Measurements from ENCODE around the gene SNX14.
"Not testable (repeated sequence)": the region's sequence is repeated elsewhere in the genome, so short reads cannot be mapped to it uniquely, and the experiment has no call there.

The SNX14 gene

DNA sequence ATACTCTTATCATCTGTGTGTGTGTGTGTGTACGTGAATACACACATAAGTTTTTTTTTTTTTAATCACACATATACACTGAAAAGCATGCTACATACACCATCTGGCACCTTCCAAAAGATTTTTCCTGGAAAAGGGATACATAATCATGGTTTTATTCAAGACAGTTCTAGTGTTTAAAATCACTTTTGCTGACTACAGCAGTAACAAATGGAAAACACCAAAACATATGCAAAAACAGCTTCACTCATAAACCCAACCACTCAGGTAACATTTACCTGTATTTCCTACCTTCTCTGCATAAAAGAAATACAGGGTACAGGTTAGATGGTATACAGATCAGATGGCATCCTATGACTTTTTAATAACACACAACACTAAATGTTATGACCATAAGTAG, 2.5 kb downstream of the SNX14 start:
- no peak for DNase-seq (ENCODE audit: low spot score)

GRCh38 chr6:85585741-85586140, 7.9 kb downstream of the SNX14 start:
- no peak for DNase-seq (ENCODE audit: low spot score)

DNA sequence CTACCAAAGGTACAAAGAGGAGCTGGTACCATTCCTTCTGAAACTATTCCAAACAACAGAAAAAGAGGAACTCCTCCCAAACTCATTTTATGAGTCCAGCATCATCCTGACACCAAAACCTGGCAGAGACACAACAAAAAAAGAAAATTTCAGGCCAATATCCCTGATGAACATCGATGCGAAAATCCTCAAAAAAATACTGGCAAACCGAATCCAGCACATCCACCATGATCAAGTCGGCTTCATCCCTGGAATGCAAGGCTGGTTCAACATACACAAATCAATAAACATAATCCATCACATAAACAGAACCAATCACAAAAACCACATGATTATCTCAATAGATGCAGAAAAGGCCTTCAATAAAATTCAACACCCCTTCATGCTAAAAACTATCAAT, 10.8 kb downstream of the SNX14 start:
- not testable (repeated sequence) for DNase-seq (ENCODE audit: low spot score)

DNA sequence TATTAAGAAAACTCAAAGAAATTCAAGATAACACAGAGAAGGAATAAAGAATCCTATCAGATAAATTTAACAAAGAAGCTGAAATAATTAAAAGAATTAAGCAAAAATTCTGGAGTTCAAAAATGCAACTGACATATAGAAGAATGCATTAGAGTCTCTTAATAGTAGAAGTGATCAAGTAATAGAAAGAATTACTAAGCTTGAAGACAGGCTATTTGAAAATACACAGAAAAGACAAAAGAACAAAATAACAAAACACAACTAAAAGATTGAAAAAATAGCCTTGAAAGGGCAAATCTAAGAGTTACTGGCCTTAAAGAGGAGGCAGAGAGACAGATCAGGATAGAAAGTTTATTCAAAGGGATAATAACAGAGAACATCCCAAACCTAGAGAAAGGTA, 12.1 kb downstream of the SNX14 start:
- no peak for DNase-seq (ENCODE audit: low spot score)

DNA sequence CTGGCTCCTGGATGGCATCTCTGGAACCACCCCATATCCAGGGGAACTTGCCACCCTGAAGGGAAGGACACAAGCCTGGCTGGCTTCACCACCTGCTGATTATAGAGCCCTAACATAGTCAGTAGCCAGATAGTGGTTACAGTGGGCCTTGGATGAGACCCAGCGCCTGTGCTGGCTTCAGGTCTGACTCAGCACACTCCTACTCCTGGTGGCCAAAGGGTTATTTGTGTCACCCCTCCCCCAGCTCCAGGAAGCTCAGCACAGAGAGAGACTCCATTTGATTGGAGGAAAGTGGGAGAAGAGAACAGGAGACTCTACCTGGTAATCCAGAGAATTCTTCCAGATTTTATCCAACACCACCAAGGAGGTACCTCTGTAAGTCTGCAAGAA, 12.8 kb downstream of the SNX14 start:
- DNase-seq (ENCODE audit: low spot score), result no peak

- no peak for DNase-seq (ENCODE audit: low spot score)
These were observed 13.4 kb downstream of the SNX14 start for GRCh38 chr6:85580118-85580877.

- DNase-seq (ENCODE audit: low spot score), result no peak
These were observed 14.1 kb downstream of the SNX14 start for GRCh38 chr6:85579581-85579980.

GRCh38 chr6:85576476-85576875, 17.2 kb downstream of the SNX14 start:
- no peak for DNase-seq (ENCODE audit: low spot score)

- no peak for DNase-seq (ENCODE audit: low spot score)
These were observed 18.6 kb downstream of the SNX14 start for GRCh38 chr6:85574932-85575598.

GRCh38 chr6:85569323-85569722, 24.3 kb downstream of the SNX14 start:
- no peak for DNase-seq (ENCODE audit: low spot score)

DNA sequence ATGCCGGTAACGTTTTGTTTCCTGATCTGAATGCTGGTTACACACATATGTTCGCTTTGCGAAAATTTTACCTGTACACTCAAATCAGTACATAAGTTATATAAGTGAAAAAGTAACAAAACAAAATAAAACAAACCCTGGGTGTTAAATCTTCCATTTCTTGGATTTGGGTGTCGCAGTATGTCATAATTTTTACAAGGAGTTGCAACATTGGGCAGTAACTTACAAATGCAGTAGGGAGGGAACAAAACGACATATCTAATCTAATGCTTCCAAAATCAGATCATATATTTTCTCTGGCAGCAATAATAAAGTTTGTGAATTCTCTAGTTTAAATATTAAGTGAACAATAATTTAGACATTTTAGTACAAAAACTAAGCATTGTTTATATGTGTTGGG, 25.2 kb downstream of the SNX14 start:
- DNase-seq (ENCODE audit: low spot score), result no peak

- no peak for DNase-seq (ENCODE audit: low spot score)
These were observed 27.9 kb downstream of the SNX14 start for GRCh38 chr6:85565736-85566135.

DNA sequence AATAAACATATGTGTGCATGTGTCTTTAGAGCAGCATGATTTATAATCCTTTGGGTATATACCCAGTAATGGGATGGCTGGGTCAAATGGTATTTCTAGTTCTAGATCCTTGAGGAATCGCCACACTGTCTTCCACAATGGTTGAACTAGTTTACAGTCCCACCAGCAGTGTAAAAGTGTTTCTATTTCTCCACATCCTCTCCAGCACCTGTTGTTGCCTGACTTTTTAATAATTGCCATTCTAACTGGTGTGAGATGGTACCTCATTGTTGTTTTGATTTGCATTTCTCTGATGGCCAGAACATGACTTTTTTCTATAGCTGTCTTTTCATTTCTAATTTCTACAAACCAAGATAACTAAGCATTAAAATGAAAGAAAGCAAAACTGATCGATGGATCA, 29.4 kb downstream of the SNX14 start:
- DNase-seq (ENCODE audit: low spot score), result not testable (repeated sequence)

DNA sequence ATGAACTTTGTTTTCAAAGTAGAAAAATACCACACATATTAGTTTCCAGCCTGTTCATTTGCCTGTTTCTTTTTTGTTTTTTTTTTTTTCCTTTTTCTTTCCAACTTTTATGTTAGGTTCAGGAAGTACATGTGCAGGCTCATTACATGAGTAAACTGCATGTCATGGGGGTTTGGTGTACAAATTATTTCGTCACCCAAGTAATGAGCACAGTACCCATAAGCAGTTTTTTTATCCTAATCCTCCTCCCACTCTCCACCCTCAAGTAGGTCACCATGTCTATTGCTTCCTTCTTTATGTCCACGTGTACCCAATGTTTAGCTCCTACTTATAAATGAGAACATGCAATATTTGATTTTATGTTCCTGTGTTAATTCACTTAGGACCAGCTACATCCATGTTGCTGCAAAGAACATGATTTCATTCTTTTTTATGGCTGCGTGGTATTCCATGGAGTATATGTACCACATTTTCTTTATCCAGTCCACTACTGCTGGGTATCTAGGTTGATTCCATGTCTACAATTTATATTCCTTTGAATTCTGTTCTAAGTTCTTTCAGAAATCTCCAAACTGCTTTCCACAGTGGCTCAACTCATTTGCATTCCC, 31.8 kb downstream of the SNX14 start:
- no peak for DNase-seq (ENCODE audit: low spot score)

DNA sequence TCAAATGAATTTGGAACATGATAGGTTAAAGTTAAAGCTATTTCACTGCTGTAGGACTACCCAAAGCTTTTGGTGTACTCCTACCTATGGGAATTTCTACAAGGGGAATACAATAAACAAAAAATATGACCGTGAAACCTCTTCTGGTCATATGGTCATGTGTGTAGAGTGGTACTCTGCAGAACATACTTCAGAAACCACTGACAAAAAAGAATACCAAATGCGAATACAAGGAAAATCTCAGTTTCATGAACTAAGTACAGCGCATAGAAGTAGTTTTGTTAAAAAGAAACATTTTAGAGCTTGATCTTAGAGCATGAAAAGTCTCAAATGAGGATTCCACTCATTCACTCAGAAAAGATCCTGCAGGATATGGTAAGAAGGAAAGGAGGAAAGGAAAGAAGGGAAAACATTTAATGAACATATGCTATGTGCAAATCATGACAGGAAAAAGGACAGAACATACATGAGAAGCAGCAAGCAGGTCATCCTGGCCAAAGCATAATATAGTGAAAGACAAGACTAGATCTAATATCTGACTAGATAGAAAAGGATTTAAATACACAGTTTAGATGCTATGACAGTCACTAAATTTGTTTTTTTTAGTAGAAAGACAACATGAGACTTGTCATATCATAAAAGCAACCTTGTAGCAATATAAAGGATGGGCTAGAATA, 36.5 kb downstream of the SNX14 start:
- DNase-seq (ENCODE audit: low spot score), result no peak

DNA sequence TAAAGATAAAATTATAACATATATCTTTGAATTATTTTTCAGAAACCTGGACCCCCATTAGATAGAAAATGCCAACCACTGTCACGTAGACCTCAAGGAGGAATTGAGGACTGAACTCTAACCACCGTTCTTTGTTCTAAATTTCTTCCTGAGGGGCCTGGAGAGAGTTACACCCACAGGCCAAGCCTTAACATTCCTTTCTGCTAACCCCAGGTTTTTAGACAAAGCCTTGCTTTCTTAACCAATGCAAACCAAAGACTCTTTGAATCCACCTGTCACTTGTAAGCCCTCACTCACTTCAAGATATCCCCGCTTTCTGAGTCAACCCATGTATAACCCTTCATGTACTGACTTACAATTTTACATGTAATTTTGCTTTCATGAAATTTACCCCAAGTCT, 41.0 kb downstream of the SNX14 start:
- DNase-seq (ENCODE audit: low spot score), result no peak

DNA sequence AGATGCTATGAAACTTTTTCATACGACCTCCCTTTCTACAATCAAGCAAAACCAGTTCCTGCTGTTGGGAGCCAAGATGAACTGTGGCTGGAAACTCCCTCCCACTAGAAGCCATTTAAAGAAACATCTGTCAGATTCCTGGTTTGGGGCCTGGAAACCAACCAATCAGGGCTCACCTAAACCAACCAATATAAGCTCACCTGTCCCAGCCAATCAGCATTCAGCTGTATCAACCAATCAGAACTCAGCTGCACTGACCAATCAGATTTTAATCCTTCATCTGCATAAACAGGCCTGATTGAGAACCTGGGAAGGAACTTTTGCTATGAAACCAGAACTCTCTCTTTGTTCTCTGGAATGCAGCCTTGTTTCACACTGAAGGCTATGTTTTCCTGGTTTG, 42.4 kb downstream of the SNX14 start:
- DNase-seq (ENCODE audit: low spot score), result no peak

DNA sequence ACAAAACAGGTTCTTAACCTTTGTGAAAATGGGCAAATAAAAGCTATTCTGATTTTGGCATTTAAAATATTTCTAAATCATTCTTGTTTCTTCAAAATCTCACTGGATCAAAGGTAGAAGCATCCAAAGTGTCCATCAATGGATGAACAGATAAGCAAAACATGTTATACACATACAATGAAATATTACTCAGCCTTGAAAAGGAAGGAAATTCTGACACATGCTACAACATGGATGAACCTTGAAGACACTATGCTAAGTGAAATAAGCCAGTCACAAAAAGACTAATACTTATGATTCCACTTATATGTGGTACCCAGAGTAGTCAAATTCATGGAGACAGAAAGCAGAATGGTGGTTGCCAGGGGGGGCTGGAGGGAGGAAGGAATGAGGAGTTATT, 45.9 kb downstream of the SNX14 start:
- DNase-seq (ENCODE audit: low spot score), result no peak

GRCh38 chr6:85544776-85545175, 48.9 kb downstream of the SNX14 start:
- no peak for DNase-seq (ENCODE audit: low spot score)

DNA sequence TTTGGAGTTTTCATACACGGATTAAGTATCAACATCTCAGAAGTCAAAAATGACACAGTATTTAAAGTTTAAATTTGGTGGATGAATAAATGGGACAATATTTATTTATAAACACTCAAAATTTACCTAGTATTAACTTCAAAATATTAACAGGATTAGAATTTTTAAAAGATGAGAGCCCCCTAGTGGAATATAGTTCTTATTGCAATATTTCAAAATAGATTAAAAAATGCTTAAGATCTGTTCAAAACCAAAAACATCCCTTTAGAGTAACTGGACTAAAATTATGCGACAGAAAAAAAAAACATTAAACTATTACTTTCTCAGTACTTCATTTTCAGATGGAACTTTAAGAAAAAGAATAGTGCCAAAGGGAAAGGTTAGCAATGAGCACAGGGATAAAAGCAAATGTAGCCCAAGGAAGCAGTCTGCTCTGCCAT, 56.6 kb downstream of the SNX14 start:
- DNase-seq (ENCODE audit: low spot score), result no peak

DNA sequence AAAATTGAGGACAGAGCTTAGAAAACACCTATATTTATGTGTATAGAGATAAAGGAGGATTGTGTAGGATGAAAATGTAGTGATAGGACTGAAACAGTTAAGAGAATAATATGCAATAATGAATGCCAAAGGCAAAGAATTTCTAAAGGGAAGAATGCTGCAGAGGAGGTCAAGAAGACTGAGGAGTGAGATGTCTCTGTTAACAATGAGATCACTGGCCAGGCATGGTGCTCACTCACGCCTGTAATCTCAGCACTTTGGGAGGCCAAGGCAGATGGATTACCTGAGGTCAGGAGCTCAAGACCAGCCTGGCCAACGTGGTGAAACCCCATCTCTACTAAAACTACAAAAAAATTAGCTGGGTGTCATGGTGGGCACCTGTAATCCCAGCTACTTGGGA, 69.4 kb downstream of the SNX14 start:
- DNase-seq (ENCODE audit: low spot score), result not testable (repeated sequence)

- no peak for DNase-seq (ENCODE audit: low spot score)
These were observed 77.5 kb downstream of the SNX14 start for GRCh38 chr6:85516168-85516567.
